Measurements from ENCODE around the gene BFSP2. TPM values are rescaled to one million over a fixed set of nuclear protein-coding genes. Genes with fewer than 3 reads are reported as not detected.

The BFSP2 gene
- total and polyA plus RNA-seq, 7 experiments from 2014 or later: 0.72 TPM; not detected in 6

DNA sequence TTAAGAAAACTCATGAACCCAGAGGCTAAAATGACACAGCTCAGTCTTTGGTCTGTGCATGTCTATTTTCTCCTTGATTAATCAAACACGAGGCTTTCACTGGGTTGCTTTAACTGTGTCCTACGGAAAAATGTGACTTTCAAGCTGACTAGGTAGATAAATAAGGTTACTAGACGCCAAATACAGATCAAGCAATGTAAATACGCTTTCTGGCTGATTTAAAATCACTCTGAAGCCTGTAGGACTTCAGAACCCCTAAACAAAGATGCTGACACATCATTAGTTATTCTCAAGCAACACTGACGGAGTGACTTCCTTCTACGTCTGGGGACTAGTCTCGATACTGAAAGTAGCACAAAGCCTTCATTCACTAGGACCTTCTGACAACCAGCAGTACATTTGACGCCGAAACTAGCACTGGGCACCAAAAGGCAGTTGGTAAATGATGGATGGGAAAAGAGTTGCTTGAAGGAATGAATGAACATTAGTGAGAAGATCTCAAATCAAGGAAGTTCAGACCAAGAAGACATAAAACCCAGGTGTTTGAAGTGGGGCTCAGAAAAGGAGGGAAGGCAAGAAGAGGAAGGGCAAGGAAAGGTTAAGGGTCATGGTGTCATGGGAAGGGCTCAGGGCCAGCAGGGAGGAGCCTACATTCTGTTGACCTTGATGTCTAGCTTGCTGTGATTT, 106.5 kb downstream of the BFSP2 start:
- H3K4me1 ChIP-seq (ENCODE audit: control insufficient read depth in 2 of 2, insufficient read depth in 2 of 2, low read length in 2 of 2): no peaks in the 10 kb centered on the region
- H3K27me3 ChIP-seq (ENCODE audit: control insufficient read depth in 2 of 2, insufficient read depth in 2 of 2, low read length in 2 of 2): no peaks in the 10 kb centered on the region
- intact Hi-C loops (cut with micrococcal nuclease): loop anchor here (1.0 to 5.0 kb wide), 8 partner anchors 13 to 981 kb away; partner anchors contain the start of genes CDV3 (in 2 of the 2), TOPBP1 (in 2 of the 2), ANAPC13 (in 1 of the 2) and CEP63 (in 1 of the 2)
- peaks cover 0 to 3% (median 0%) of the 10 kb centered on the region in 11 donors for H3K9me3 Mint-ChIP-seq
- peak overlapping the region; percentile 88 to 97 (median 94) for H3K27ac Mint-ChIP-seq
- CTCF ChIA-PET: interaction anchor here (0.7 to 0.9 kb wide), 2 partner anchors 15 to 17 kb away, joined by 3 read pairs; no protein-coding TSS in a partner anchor
- peaks cover 0 to 3% (median 0%) of the 10 kb centered on the region in 5 donors for H3K36me3 Mint-ChIP-seq
- H3K36me3 ChIP-seq (ENCODE audit: control insufficient read depth in 2 of 3, insufficient read depth in 3 of 3, low read length in 3 of 3): no peaks in the 10 kb centered on the region
- H3K4me1 Mint-ChIP-seq: peaks cover 10 to 19% (median 17%) of the 10 kb centered on the region in 7 donors
- peak overlapping the region; percentile 1 for H3K4me3 ChIP-seq (ENCODE audit: low read length)
- POLR2A ChIA-PET: interaction anchor here (0.7 to 2.6 kb wide), 5 partner anchors 9 to 68 kb away, joined by 3 to 28 read pairs (median 8); partner anchors contain the start of gene CDV3
- H3K27me3 Mint-ChIP-seq: no peaks in the 10 kb centered on the region
- no peaks in the 10 kb centered on the region for H3K9me3 ChIP-seq (ENCODE audit: control insufficient read depth in 2 of 3, low read length in 3 of 3)
- peak overlapping the region; percentile 71 to 93 (median 82) for H3K4me3 Mint-ChIP-seq
- H3K27ac ChIP-seq (ENCODE audit: low read depth, low read length): peak overlapping the region; percentile 65
- DNase-seq: peak in 7 of 9 donors; percentile 23 to 60 (median 50)
- ATAC-seq: peak; percentile 93

GRCh38 chr3:133509488-133509887, 109.6 kb downstream of the BFSP2 start:
- no peak for DNase-seq
- intact Hi-C loops (cut with micrococcal nuclease): loop anchor here (5.0 kb wide), 3 partner anchors 67 to 978 kb away; partner anchors contain the start of genes TOPBP1 (in 2 of the 2), ANAPC13 (in 1 of the 2) and CEP63 (in 1 of the 2)
- no peak overlapping the region for H3K4me3 Mint-ChIP-seq
- ChIA-PET CTCF (no interaction called here), POLR2A (no interaction called here)
- H3K4me1 Mint-ChIP-seq: peaks cover 10 to 19% (median 15%) of the 10 kb centered on the region in 7 donors
- H3K4me3 ChIP-seq (ENCODE audit: low read length): no peak overlapping the region
- no peak for ATAC-seq
- H3K36me3 ChIP-seq (ENCODE audit: control insufficient read depth in 2 of 3, insufficient read depth in 3 of 3, low read length in 3 of 3): no peaks in the 10 kb centered on the region
- H3K9me3 ChIP-seq (ENCODE audit: control insufficient read depth in 2 of 3, low read length in 3 of 3): no peaks in the 10 kb centered on the region
- H3K27ac Mint-ChIP-seq: no peak overlapping the region
- H3K36me3 Mint-ChIP-seq: peaks cover 0 to 3% (median 0%) of the 10 kb centered on the region in 5 donors
- H3K27me3 Mint-ChIP-seq: no peaks in the 10 kb centered on the region
- H3K27ac ChIP-seq (ENCODE audit: low read depth, low read length): no peak overlapping the region
- H3K9me3 Mint-ChIP-seq: peaks cover 0 to 5% (median 0%) of the 10 kb centered on the region in 11 donors
- no peaks in the 10 kb centered on the region for H3K4me1 ChIP-seq (ENCODE audit: control insufficient read depth in 2 of 2, insufficient read depth in 2 of 2, low read length in 2 of 2)
- no peaks in the 10 kb centered on the region for H3K27me3 ChIP-seq (ENCODE audit: control insufficient read depth in 2 of 2, insufficient read depth in 2 of 2, low read length in 2 of 2)

DNA sequence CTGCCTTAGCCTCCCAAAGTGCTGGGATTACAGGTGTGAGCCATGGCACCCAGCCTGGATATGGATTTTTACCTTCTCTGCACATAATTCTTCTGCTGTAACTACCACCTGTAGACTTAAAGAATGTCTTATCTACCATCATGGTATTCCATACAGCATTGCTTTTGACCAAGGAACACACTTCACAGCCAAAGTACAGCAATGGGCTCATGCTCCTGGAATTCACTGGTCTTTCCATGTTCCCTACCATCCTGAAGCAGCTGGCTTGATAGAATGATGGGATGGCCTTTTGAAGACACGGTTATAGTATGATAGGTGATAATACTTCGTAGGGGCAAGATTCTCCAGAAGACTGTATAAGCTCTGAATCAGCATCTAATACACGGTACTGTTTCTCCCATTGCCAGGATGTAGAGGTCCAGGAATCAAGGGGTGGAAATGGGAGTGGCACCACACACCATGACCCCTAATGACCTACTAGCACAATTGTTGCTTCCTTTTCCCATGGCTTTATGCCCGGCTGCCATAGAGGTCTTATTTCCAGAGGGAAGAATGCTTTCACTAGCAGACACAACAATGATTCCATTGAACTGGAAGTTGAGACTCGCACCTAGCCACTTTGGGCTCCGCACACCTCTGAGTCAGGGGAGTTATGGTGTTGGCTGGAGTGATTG, 112.7 kb downstream of the BFSP2 start:
- Histone ChIP-seq H3K27ac (ENCODE audit: low read depth, low read length) (no peak overlapping the region), H3K4me1 (ENCODE audit: control insufficient read depth in 2 of 2, insufficient read depth in 2 of 2, low read length in 2 of 2) (no peaks in the 10 kb centered on the region), H3K9me3 (ENCODE audit: control insufficient read depth in 2 of 3, low read length in 3 of 3) (no peaks in the 10 kb centered on the region), H3K36me3 (ENCODE audit: control insufficient read depth in 2 of 3, insufficient read depth in 3 of 3, low read length in 3 of 3) (no peaks in the 10 kb centered on the region), H3K4me3 (ENCODE audit: low read length) (no peak overlapping the region), H3K27me3 (ENCODE audit: control insufficient read depth in 2 of 2, insufficient read depth in 2 of 2, low read length in 2 of 2) (no peaks in the 10 kb centered on the region)
- Mint-ChIP-seq H3K4me1 (no peaks in the 10 kb centered on the region), H3K9me3 (peaks cover 0 to 2% (median 0%) of the 10 kb centered on the region in 11 donors), H3K36me3 (no peaks in the 10 kb centered on the region), H3K27me3 (no peaks in the 10 kb centered on the region), H3K4me3 (no peak overlapping the region), H3K27ac (no peak overlapping the region)
- intact Hi-C loops (cut with micrococcal nuclease): no loop called here
- CTCF ChIA-PET: interaction anchor here (0.6 kb wide), 1 partner anchor 30 kb away, joined by 3 read pairs; no protein-coding TSS in a partner anchor
- POLR2A ChIA-PET: no interaction called here
- DNase-seq (no peak), ATAC-seq (no peak)

DNA sequence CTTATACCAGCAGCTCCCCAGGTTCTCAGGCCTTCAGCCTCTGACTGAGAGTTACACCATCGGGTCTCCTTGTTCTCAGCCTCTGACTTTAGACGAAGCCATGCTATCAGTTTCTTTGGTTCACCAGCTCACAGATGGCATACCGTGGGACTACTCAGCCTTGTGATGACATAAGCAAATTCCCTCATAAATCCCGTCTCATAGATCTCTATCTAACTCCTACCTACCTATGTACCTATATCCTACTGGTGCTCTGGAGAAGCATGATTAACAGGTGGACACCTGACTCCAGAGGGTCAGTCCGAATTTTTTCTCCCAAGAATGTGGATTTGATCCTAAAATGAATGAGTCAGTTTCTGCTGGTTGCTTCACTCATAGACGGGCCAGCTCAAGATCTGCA, 114.6 kb downstream of the BFSP2 start:
- no peaks in the 10 kb centered on the region for H3K4me1 ChIP-seq (ENCODE audit: control insufficient read depth in 2 of 2, insufficient read depth in 2 of 2, low read length in 2 of 2)
- H3K9me3 Mint-ChIP-seq: peaks cover 0 to 2% (median 0%) of the 10 kb centered on the region in 11 donors
- ChIA-PET CTCF (no interaction called here), POLR2A (no interaction called here)
- intact Hi-C loops (cut with micrococcal nuclease): no loop called here
- no peaks in the 10 kb centered on the region for H3K27me3 Mint-ChIP-seq
- DNase-seq (no peak), ATAC-seq (no peak)
- H3K4me1 Mint-ChIP-seq: no peaks in the 10 kb centered on the region
- no peak overlapping the region for H3K27ac Mint-ChIP-seq
- H3K4me3 Mint-ChIP-seq: no peak overlapping the region
- no peaks in the 10 kb centered on the region for H3K27me3 ChIP-seq (ENCODE audit: control insufficient read depth in 2 of 2, insufficient read depth in 2 of 2, low read length in 2 of 2)
- H3K36me3 ChIP-seq (ENCODE audit: control insufficient read depth in 2 of 3, insufficient read depth in 3 of 3, low read length in 3 of 3): no peaks in the 10 kb centered on the region
- H3K4me3 ChIP-seq (ENCODE audit: low read length): no peak overlapping the region
- H3K9me3 ChIP-seq (ENCODE audit: control insufficient read depth in 2 of 3, low read length in 3 of 3): no peaks in the 10 kb centered on the region
- H3K27ac ChIP-seq (ENCODE audit: low read depth, low read length): no peak overlapping the region
- H3K36me3 Mint-ChIP-seq: no peaks in the 10 kb centered on the region

- H3K4me1 ChIP-seq (ENCODE audit: control insufficient read depth in 2 of 2, insufficient read depth in 2 of 2, low read length in 2 of 2): no peaks in the 10 kb centered on the region
- CTCF ChIA-PET: no interaction called here
- no peaks in the 10 kb centered on the region for H3K27me3 ChIP-seq (ENCODE audit: control insufficient read depth in 2 of 2, insufficient read depth in 2 of 2, low read length in 2 of 2)
- no peak for ATAC-seq
- Mint-ChIP-seq H3K9me3 (peaks cover 0 to 2% (median 0%) of the 10 kb centered on the region in 11 donors), H3K27me3 (no peaks in the 10 kb centered on the region), H3K4me3 (no peak overlapping the region), H3K4me1 (no peaks in the 10 kb centered on the region), H3K36me3 (no peaks in the 10 kb centered on the region), H3K27ac (no peak overlapping the region)
- H3K9me3 ChIP-seq (ENCODE audit: control insufficient read depth in 2 of 3, low read length in 3 of 3): no peaks in the 10 kb centered on the region
- no peak overlapping the region for H3K4me3 ChIP-seq (ENCODE audit: low read length)
- no peak for DNase-seq
- H3K36me3 ChIP-seq (ENCODE audit: control insufficient read depth in 2 of 3, insufficient read depth in 3 of 3, low read length in 3 of 3): no peaks in the 10 kb centered on the region
- POLR2A ChIA-PET: no interaction called here
- H3K27ac ChIP-seq (ENCODE audit: low read depth, low read length): no peak overlapping the region
- intact Hi-C loops (cut with micrococcal nuclease): no loop called here
These were observed 115.3 kb downstream of the BFSP2 start for GRCh38 chr3:133515127-133515526.

DNA sequence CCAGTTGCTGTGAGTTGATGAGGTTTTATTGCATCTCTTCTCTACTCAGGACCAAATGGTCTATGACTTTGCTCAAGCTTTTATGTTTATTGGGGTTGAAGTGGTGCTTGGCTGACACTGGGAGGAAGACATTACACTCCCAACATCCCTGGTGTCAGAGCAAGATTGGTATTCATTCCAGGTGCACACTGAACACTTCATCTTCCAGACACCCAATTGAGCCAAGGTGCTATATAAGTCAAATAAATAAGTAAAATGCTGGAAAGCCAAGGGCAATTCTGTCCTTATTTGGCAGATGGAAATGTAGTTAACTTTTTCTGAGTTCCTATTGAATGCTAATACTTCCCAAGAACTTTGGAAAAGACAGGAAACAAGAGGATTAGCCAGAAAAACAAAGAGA, 120.4 kb downstream of the BFSP2 start:
- Mint-ChIP-seq H3K4me1 (peaks cover 0 to 7% (median 0%) of the 10 kb centered on the region in 7 donors), H3K27me3 (no peaks in the 10 kb centered on the region), H3K27ac (no peak overlapping the region), H3K4me3 (no peak overlapping the region), H3K9me3 (peaks cover 0 to 4% (median 0%) of the 10 kb centered on the region in 11 donors), H3K36me3 (no peaks in the 10 kb centered on the region)
- Histone ChIP-seq H3K4me1 (ENCODE audit: control insufficient read depth in 2 of 2, insufficient read depth in 2 of 2, low read length in 2 of 2) (no peaks in the 10 kb centered on the region), H3K9me3 (ENCODE audit: control insufficient read depth in 2 of 3, low read length in 3 of 3) (no peaks in the 10 kb centered on the region), H3K36me3 (ENCODE audit: control insufficient read depth in 2 of 3, insufficient read depth in 3 of 3, low read length in 3 of 3) (no peaks in the 10 kb centered on the region), H3K4me3 (ENCODE audit: low read length) (no peak overlapping the region), H3K27ac (ENCODE audit: low read depth, low read length) (no peak overlapping the region), H3K27me3 (ENCODE audit: control insufficient read depth in 2 of 2, insufficient read depth in 2 of 2, low read length in 2 of 2) (no peaks in the 10 kb centered on the region)
- ATAC-seq: no peak
- no peak for DNase-seq
- intact Hi-C loops (cut with micrococcal nuclease): no loop called here
- CTCF ChIA-PET: no interaction called here
- POLR2A ChIA-PET: no interaction called here
